ENCODE measurements around the gene ZNF438.

- TF ChIP-seq POLR2AphosphoS5 (IDR thresholded peaks at IDR 0.05; ENCODE audit: low read depth, low read length) (no peak), SIN3A (IDR thresholded peaks at IDR 0.05; ENCODE audit: borderline replicate concordance, insufficient read depth, low read length) (no peak), REST (IDR thresholded peaks at IDR 0.05; ENCODE audit: insufficient read depth in 1 of 2, low read depth in 2 of 2, low read length in 2 of 2) (no peak), TAF1 (IDR thresholded peaks at IDR 0.05; ENCODE audit: borderline replicate concordance, insufficient read depth, low read length) (no peak), FOXP2 (optimal IDR thresholded peaks at IDR 0.05; ENCODE audit: borderline replicate concordance, extremely low read depth, extremely low read length, insufficient read depth) (no peak)
These were observed 152.7 kb downstream of the ZNF438 start for GRCh38 chr10:30878920-30879319.
